GM21367 (cell line): ENCODE data around the gene MUC5B.

Experiments
- ATAC-seq: cut with Tn5 transposase; IDR thresholded peaks from one replicate; pipeline ENCODE4 v1.9.1; 2021; ENCODE audit not compliant: unreplicated experiment

The MUC5B gene

DNA sequence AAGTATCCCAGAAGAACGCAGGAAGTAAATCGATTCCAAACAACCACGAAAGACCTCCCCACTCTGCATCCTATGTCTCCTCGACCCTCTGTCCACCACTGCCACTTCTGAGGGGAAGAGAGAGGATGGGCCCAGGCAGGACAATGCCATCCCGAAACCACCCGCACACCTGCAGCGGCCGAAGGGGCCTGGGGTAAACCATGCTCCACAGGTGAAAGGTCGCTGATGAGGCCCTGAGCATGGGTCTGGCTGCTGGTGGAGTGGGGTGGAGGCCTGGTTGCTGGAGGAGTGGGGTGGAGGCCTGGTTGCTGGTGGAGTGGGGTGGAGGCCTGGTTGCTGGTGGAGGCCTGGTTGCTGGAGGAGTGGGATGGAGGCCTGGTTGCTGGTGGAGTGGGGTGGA lies 73.4 kb downstream of the MUC5B start:
- ATAC-seq, result no peak

DNA sequence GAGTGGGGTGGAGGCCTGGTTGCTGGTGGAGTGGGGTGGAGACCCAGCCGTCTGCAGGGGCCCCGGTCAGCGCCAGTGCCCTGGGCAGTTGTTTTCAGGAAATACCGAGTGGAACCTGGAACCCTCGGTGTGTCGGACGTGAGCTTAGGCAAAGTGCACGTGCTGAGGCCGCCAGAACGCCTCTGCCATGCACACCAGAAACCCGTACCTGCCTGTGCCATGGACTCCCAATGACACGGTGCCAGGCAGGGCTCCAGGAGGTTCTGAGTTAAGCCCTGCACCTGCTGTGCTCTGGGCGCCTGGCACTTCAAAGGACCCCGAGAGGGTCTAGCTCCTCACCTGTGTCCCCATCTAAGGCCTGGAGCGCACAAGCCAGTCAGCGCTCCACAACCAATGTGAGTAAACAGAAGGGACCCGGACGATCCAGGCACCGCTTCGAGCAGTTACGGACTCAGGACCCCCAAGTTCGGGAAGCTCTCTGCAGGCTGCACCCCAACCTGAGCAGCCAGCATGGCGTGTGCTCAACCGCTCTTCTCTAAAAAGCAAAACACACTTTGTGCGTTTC lies 74.2 kb downstream of the MUC5B start:
- no peak for ATAC-seq

DNA sequence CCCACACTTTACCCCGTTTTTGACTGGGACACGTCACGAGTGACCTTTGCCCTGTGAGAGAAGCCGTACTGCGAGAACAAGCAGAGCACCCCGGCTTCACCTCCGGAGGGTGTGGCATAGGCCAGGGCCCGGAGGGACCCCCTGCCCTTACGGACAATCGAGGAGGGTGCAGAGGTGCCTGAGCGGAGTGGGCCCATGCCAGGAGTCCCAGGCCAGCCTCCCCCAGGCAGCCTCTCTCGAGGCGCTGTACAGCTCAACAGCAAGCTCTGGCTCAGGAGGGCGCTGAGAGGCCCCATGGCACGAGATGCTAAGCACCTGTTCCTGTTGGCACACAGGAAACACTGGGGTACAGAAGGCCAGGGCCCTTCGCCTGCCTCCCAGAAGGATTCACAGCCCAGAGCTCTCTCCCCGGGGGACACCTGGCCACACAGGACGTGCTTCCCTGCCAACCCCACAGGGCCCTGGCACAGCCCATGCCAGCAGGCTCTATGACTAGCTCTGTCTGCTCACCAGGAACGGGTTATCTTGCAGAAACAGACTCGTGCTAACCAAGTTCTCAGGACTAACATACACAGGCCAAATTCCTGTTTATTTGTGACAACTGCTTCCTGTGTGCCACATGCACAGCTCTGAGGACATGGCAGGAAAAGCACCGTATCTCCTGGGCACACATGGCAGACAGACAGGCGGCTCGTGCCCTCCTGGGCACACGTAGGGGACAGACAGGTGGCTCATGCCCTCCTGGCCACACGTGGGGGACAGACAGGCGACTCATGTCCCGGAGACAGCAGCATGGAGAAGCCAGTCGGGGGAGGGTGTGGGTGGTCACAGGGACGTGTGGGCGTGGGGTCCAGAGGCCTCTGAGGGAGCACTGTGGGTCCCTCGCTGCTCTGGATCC lies 75.0 kb downstream of the MUC5B start:
- ATAC-seq, result no peak

DNA sequence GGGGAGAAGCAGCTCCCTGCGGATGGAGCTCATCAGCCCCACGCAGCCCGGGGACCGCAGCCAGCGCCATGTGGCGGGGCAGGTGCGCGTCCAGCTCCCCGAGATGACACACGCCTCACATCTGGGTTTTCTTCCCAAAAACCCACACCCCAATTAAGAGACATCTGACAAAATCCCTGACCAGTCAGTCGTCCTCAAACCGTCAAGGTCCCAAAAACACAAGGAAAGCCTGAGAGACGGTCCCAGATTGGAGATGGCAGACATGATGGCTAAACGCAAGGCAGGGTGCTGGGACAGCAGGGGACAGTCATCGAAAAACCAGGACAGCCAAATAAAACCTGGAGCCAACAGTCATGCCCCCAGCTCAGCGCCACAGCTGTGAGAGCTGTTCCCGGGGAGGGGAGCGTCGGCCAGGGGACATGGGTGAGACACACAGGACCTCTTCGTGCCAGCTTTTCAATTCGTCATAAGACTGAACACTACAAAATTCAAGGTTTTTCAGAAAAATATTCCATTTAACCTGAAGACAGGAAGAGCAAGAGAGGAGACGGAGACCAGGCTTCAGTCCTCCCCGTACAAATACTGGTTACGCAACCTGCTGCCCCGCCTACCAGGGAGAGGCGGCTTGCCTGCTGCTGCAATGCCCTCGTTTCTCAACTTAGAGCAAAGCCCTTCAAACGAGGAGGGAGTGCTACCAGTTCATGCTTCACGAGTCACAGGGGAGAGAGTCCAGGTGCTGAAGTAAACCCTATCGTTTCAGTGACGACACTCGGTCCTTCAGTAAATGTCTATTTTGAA lies 76.0 kb downstream of the MUC5B start:
- no peak for ATAC-seq

DNA sequence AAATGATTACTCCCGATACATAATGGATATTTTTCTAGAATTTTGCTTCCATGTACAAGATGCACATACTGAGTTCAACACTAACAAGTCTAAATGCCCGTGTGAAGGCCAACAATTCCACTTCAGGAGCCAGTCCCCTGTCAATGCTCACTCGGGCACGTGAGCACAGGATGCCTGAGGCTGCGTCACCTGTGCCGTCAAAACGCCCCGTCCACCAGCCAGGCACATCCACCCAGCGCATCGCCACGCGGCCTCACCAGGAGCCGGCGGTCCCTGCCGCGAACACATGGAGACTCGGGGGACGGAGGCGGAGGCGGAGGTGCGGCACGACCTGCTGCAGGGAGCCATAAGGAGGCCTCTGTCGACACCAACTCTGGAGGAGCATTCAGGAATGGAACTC lies 76.8 kb downstream of the MUC5B start:
- no peak for ATAC-seq

DNA sequence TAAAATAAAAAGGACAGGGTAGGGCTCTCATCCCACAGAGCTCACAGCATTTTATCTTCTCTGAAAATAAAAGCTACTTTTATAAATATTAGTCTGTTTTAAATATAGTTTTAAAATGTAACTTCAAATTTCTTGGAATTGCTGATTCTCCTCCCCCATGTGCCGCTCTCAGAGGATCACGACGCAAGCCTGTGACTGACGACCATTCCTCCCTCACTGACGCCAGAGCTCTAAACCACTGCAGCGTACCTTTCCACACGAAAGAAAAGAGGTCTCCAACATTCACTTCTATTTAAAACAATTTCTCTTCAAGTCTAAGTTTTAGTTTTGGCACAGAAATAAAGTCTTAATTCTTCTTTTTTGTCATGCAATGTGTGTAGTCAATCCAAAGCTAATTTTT lies 77.3 kb downstream of the MUC5B start:
- ATAC-seq, result no peak

DNA sequence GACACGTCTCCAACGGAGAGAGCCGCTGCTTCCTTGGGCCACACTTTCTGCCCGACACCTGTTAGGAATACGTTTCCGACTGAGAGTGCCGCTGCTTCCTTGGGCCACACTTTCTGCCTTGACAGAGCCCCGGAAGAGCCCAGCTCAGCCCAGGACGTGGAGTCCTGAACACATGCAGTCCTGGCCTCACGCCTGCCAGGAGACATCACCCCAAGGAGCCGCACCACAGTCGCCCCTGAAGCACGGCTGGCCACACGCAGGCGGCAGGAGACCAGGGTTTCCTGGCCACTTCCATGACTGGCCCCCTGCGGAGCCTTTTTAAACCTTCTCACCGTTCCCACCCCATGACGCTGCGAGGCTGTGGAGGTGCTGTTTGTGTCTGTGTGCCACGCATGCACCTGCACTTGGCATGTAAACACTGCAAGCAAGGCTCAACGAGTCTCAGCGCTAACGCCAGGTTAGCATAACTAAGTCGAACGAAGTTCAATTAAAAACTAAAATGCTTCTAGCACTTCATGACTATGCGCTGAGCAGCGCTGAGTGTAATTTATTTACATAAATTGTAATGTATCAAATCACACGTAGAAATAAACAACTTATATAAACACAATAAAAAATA lies 77.8 kb downstream of the MUC5B start:
- no peak for ATAC-seq

DNA sequence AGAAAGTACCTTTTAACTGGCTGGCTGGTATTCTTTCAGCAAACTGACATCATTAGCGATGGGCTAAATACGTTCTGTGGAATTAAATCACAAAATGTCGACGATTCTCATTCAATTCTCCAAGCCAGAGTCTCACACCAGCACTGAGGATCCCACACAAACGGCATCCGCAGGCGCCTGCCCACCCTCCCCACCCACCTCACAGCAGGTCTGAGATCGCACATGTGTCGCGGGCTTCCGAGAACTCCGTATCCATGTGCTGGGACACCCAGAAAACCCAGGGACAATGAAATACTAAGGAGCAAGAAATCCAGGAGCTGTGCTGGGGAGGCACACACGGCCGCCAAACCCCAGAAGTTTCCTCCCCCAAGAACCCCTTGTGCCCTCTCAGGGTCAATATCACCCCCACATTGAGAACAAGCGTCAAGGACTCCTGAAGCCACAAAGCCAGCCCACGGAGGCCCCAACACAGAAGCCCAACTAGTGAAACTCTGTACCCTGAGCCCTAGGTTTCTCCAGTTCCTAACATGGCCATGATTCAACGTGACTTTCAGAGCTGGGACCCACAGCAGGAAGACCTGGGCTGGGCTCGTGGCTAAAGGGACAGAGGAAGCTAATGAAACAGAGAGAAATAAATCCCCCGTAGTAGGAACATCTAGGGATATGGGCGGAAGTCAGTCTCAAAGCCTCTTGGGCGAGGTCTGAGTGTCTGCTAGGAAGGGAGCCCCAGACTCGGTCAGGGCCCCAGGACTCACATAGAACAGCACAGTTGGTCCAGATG lies 78.5 kb downstream of the MUC5B start:
- ATAC-seq, result no peak

DNA sequence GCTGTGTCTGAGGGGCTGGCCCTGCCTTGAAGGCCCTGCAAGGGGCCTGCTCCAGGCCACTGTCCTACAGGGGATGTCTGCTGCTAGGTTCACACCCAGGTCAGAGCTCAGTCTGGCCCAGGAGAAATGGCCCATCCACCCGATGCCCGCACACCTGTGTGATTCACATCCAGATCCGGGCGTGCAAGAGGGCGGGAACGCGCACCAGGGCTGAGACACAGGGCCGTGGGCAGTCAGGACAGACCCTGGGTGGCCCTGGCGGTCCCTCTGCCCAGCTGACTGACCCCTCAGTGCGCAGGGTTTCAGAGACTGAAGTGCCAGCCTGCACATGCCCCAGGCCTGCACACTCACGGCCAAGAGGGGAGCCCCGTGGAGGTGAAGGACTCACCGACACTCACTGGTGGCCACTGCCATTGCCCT lies 79.2 kb downstream of the MUC5B start:
- no peak for ATAC-seq

DNA sequence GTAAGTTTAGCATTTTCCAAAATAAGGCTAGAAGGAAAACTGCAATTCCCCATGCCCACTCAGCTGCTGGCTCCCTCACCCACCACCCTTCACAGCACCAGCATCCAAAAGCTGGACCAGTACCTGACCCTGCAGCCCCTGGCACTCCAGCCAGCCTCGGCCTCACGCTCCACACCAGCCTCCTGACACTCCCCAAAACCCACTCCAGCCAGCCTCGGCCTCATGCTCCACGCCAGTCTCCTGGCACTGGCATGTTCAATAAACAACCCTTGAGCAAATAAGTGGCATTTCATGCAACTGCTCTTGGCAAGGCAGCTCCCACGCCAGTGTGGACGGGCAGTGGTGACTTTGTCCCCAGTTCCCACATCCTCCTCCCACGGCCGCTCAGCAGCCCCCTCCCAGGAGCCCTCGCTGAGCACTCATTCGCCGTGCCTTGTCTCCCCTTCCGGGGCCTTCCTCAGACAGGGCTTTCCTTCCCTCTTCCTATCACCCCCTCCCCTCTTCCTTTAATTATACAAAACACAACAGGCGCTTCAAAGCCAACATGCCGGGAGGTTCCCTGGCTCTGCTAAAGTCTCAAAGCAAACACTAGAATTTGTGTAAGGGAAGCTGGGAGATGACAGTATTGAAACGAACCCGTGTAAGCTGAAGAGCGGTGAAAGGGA lies 79.7 kb downstream of the MUC5B start:
- no peak for ATAC-seq

DNA sequence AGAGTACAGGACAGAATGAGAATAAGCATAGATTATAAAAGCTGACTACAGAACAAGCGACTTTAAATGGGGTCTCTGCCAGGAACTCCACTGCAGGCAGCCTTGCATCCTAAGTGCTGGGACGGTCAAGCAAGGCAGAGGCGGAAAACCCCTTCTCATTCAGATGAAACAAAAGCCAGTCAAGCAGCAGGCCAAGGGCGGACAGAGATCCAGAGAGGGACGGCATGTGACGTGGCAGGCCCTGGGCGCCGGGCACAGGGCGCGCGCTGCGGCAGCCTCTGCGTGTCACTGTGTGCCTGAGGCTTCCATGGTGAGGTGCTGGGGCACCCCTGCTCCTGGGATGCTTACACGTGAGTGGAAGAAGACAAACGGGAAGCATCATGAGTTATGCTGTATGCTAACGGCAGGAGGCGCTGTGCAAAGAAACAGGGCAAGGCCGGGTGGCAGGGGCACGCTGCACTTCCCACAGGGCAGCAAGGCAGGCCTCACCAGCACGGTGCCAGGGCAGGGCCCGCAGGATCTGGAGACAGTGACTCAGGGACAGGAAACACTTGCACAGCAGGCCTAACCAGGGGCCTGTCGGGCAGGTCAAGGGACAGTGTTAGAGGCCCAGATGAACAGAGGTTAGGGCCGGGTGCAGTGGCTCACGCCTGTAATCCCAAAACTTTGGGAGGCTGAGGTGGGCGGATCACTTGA lies 80.4 kb downstream of the MUC5B start:
- no peak for ATAC-seq

DNA sequence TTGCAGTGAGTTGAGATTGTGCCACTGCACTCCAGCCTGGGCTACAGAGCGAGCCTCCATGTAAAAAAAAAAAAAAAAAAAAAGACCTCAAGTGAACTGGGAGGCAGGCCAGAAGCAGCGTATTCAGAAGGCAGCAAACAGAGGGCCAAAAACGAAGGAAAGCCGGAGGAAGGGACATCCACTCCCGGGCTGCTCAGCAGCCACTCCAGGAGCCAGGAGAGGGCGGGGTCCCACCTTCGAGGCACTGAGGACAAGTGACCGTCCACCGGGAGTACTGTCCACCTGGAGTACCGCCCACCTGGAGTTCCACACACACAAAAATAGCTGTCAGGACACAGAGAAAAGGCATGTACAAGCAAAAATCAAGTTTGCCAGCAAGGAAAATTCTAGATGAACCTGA lies 81.1 kb downstream of the MUC5B start:
- no peak for ATAC-seq

DNA sequence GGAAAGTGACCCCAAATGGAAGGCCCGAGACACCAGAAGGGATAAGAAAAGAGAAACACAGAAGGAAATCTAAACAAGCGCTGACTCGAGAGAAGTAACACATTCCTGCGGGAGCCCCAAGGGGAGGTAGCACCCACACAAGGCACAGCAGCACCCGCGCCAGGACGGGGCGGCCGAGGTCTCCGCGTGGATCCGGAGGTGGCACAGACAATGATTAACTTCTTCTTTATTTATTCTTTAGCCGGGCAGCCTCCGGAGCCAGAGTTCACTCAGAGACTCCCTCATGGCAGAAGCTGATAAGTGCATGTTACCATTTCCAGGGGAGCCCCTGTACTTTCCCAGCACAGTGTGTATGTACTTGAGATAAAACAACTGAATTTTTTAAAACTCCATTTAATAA lies 81.5 kb downstream of the MUC5B start:
- no peak for ATAC-seq

DNA sequence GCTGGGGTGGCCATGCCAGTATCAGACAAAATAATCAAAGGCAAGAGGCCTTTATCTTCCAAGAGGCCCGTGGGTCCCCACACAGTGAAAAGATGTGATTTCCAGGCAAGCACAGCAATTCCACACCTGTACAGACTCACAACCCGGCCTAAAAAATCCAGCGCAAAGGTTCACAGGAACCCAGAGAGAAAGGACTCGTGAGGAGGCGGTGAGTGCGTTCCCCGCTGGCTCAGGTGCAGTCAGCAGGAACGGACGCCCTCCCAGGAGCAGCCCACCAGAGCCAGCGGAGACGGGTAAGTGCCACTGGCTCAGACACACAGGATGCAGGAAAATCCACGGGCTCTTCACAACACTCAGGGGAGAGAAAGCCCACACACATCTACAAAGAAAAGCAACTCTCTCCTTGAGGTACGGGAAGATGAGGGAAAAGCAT lies 82.2 kb downstream of the MUC5B start:
- no peak for ATAC-seq

DNA sequence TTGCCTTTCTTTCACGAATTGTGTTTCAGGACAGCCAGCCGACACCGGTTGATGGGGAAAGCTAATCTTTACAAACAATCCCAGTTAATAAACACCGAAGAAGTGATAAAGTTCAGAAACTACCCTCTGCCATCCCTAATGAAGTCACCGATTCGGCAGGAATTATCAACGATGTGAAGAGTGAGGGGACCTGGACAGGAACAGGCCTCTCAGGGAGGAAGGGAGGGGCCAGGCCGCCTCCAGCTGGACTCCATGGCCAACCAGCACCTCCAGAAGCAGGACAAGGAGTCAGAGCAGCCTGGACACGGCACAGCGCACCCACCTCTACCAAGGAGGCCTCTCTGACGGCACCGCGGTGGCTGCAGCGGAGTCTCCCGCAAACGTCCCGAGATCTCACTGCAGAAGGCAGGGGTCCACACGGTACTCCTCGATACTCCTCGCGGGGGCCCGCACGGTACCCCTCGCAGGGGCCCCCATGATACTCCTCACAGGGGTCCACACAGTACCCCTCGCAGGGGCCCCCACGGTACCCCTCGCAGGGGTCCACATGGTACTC lies 82.7 kb downstream of the MUC5B start:
- no peak for ATAC-seq

DNA sequence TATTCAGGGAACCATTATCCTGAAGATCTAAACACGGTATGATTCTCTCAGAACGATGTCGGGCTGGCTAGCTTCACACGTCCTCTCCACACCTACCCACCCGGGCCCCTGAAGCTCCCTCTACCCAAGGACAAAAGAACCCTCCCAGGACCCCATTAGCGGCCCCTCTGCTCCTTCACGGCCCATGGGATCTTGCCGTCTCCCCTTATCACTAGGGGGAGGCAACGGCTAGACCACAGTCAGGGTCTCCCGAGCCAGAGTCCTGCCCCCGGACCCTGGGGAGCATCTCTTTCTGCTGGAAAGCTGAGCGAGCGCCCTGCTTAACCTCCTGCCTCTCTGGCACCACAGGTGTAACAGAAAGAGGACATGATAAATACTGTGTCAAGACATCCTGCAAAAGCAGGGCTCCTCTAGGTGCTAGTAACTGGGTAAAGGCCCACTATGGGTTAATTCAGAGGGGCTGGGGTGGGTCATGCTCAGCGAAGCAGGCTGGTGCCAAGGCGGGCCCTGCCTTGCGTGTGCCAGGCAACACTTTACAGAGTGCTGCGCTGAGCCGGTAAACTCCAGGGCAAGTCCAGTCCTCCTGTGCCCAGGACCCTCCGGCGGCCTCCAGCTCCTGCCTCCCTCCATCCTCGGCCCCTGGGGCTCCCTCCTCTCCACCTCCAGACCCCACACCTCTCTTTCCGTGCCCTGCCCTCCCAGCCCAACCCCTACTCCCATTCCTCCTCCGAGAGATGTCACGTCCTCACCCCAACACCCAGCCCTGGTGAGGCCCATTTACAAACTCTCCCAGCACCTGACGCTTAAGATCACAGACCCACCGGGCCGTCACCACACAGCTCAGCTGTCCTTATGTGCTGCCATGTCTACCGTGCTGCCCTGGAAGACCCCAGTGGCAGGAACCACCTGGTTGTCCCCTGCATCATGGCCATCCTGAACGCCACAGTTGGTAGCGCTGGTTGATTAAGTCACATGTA lies 83.6 kb downstream of the MUC5B start:
- ATAC-seq, result no peak

DNA sequence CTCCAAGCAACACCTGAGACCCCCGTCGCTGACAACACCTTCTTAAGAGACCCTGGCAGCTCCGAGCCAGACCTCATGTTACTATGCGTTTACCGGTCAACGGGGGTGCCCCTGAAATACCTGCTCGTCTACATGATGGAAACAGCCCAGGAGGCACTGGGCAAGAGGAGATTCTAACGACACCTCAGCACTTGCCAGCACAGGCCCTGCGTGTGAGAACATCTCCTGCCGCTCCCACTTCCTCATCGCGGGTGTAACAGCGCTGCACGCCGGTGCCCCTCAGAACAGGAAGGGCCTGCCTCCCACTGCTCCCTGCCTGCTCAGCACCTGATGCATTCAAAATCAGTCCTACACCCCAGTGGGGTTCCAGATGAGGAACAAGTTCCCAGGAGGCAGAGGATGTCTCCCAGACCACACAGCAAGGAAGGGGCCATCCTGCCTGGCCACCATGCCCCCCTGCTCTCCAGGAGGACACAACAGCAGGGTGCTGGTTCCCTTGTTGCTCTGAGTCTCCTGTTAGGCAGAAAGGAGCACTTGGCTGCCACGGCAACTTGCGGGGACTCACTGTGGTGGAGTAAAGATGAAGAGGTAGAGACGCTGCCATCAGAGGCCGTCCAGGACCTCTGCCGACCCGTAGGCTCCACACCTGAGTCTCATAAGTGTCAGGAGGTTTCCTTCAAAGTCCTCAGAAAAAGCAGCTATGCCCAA lies 84.5 kb downstream of the MUC5B start:
- ATAC-seq, result no peak
